Chondrocyte (in vitro differentiated cells): Measurements from ENCODE around the gene NPAS3. TPM values are rescaled to one million over a fixed set of nuclear protein-coding genes. Genes with fewer than 3 reads are reported as not detected.

Experiments used
- DNase-seq: peaks from one replicate; pipeline ENCODE4 v3.0.0; 2021; ENCODE audit warnings: mixed read lengths, low spot score
- H3K27ac Mint-ChIP-seq: one replicate; pipeline ENCODE4 v1.8.0; 2021; ENCODE audit warnings: mild to moderate bottlenecking, moderate library complexity, mixed read lengths; ENCODE audit not compliant: unreplicated experiment
- H3K27me3 Mint-ChIP-seq: 2 replicates; pipeline ENCODE4 v1.8.0; 2021; ENCODE audit warnings: low read depth, mixed read lengths
- H3K36me3 Mint-ChIP-seq: 2 replicates; pipeline ENCODE4 v1.8.0; 2021; ENCODE audit warnings: low read depth, mixed read lengths
- H3K4me1 Mint-ChIP-seq: 2 replicates; pipeline ENCODE4 v1.8.0; 2021; ENCODE audit warnings: low read depth, mild to moderate bottlenecking, mixed read lengths
- H3K4me3 Mint-ChIP-seq: one replicate; pipeline ENCODE4 v1.8.0; 2021; ENCODE audit warnings: mild to moderate bottlenecking, moderate library complexity, mixed read lengths; ENCODE audit not compliant: unreplicated experiment
- H3K9me3 Mint-ChIP-seq: 2 replicates; pipeline ENCODE4 v1.8.0; 2021; ENCODE audit warnings: low read depth, mixed read lengths
- CTCF ChIP-seq: fragments of 200-600 bp; sonication (generic); IDR thresholded peaks from 2 replicates; pipeline ENCODE4 v1.5.0; 2021; ENCODE audit warnings: antibody characterized with exemption, mild to moderate bottlenecking, moderate library complexity
- total RNA-seq: library from RNA; stranded (reverse); gene quantifications from 3 replicates; pipeline ENCODE4 v1.2.1, GENCODE V29; 2021

Gene NPAS3
- total RNA-seq, 1 donor from 2014 or later, result 2.6 TPM

GRCh38 chr14:33114331-33114730 is 175.7 kb downstream of the NPAS3 start:
- TF ChIP-seq CTCF, result no peak
- H3K27ac Mint-ChIP-seq, result no peak overlapping the region
- H3K4me3 Mint-ChIP-seq, result no peak overlapping the region
- no peak for DNase-seq
- peaks cover 5% of the 10 kb centered on the region for H3K9me3 Mint-ChIP-seq
- no peaks in the 10 kb centered on the region for H3K4me1 Mint-ChIP-seq
- H3K27me3 Mint-ChIP-seq, result no peaks in the 10 kb centered on the region
- H3K36me3 Mint-ChIP-seq, result no peaks in the 10 kb centered on the region

GRCh38 chr14:33118668-33119067 is 180.0 kb downstream of the NPAS3 start:
- H3K4me1 Mint-ChIP-seq, result no peaks in the 10 kb centered on the region
- no peaks in the 10 kb centered on the region for H3K9me3 Mint-ChIP-seq
- DNase-seq, result no peak
- no peak overlapping the region for H3K4me3 Mint-ChIP-seq
- H3K27me3 Mint-ChIP-seq, result no peaks in the 10 kb centered on the region
- no peak for TF ChIP-seq CTCF
- H3K36me3 Mint-ChIP-seq, result no peaks in the 10 kb centered on the region
- H3K27ac Mint-ChIP-seq, result no peak overlapping the region

- DNase-seq, result no peak
- no peak overlapping the region for H3K4me3 Mint-ChIP-seq
- no peaks in the 10 kb centered on the region for H3K9me3 Mint-ChIP-seq
- TF ChIP-seq CTCF, result no peak
- no peaks in the 10 kb centered on the region for H3K27me3 Mint-ChIP-seq
- no peaks in the 10 kb centered on the region for H3K36me3 Mint-ChIP-seq
- no peak overlapping the region for H3K27ac Mint-ChIP-seq
- no peaks in the 10 kb centered on the region for H3K4me1 Mint-ChIP-seq
These were observed 181.7 kb downstream of the NPAS3 start for GRCh38 chr14:33120341-33120740.

GRCh38 chr14:33120966-33121365 is 182.3 kb downstream of the NPAS3 start:
- Mint-ChIP-seq H3K9me3 (no peaks in the 10 kb centered on the region), H3K4me1 (no peaks in the 10 kb centered on the region), H3K36me3 (no peaks in the 10 kb centered on the region), H3K27ac (no peak overlapping the region), H3K27me3 (no peaks in the 10 kb centered on the region), H3K4me3 (no peak overlapping the region)
- no peak for TF ChIP-seq CTCF
- no peak for DNase-seq

- H3K9me3 Mint-ChIP-seq, result no peaks in the 10 kb centered on the region
- no peaks in the 10 kb centered on the region for H3K27me3 Mint-ChIP-seq
These were observed 184.6 kb downstream of the NPAS3 start for GRCh38 chr14:33123281-33123680.

More at GRCh38 chr14:33123281-33123680, 184.6 kb downstream of the NPAS3 start:
- no peak for DNase-seq
- no peak for TF ChIP-seq CTCF
- Mint-ChIP-seq H3K4me3 (no peak overlapping the region), H3K4me1 (no peaks in the 10 kb centered on the region), H3K27ac (no peak overlapping the region), H3K36me3 (no peaks in the 10 kb centered on the region)
